Measurements from ENCODE around the gene PTPRN2. TPM values are rescaled to one million over a fixed set of nuclear protein-coding genes. Genes with fewer than 3 reads are reported as not detected.
A peak's percentile ranks its signal among the peaks of the same experiment; 100 is the strongest.
"Not testable (repeated sequence)": the region's sequence is repeated elsewhere in the genome, so short reads cannot be mapped to it uniquely, and the experiment has no call there.

The PTPRN2 gene
- total RNA-seq (ENCODE audit: insufficient read depth, low replicate concordance), result 0.72 TPM

DNA sequence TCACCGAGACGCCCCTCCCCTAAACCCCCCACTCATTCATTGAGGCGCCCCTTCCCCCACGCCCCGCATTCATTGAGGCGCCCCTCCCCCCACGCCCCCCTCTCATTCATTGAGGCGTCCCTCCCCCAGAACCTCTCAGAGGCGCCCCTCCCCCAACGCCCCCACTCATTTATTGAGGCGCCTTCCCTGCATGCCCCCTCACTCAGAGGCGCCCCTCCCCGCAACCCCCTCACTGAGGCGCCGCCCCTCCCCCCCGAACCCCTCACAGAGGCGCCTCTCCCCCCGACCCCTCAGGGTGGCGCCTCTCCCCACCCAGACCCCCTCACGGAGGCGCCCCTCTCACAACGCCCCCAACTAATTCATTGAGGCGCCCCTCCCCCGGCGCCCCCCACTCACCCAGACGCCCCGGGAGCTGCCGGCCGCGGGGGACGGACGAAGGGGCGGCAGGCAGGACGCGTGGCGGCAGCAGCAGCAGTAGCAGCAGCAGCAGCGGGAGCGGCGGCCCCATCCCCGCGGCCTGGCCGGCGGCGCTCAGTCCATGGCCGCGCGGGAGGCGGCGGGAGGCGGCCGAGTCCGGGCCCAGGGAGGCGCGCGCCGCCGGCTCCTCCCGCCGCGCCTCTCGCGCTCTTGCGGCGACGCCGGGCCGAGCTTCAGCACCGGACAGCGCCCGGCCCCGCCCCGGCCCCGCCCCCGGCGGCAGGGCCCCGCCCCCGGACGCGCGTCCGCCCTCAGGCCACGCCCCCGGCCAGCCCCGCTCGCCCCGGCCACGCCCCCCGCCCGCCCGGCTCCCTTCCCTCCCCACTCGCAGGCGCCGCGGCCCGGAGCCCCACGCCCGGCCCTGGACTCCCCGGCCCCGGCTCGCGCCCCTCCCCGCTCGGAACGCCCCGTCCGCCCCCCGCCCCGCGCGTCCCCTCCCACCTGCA lies at the start of gene PTPRN2:
Gene PTPRN2, minus strand, starts transcription at position 662 of the 923 bp plus-strand sequence.
- peak; percentile 26 for DNase-seq (ENCODE audit: low spot score)

DNA sequence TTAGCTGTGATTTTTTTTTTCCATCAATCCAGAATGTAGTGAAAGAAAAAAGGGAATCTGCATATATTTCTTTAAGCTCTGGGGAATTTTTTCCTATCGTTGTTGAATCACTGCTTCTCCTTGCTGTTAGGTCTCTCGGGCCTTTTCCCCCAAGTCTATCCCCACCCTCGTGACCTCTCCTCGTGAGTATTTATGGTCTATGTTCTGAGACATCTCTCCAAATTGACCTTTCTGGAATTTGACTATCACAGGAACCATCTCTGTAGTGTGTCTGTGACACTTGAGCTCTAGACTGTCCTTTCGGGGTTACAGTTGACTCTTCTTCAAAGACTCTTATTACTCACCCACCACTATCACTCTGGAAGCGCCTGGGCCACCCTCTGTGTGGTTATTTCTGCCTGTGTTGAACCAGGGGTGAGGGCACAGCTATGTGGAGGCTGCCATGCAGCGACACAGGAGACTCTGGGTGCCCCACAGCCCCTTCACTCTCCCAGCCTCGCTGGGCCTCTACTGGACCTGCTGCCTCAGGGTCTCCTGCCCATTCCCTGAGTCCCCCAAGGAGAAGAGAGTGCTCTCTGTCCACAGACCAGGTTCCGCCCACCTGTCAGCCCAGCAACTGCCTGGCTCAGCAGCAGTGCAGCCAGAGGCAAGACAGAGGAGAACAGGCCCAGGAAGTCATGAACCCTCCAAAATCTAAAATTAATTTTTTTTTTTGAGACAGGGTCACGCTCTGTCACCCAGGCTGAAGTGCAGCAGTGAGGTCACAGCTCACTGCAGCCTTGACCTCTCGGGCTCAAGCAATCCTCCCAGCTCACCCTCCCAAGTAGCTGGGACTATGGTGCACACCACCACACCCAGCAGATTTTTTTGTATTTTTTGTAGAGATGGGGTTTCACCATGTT lies 45.7 kb upstream of the PTPRN2 start:
- DNase-seq (ENCODE audit: low spot score), result no peak

DNA sequence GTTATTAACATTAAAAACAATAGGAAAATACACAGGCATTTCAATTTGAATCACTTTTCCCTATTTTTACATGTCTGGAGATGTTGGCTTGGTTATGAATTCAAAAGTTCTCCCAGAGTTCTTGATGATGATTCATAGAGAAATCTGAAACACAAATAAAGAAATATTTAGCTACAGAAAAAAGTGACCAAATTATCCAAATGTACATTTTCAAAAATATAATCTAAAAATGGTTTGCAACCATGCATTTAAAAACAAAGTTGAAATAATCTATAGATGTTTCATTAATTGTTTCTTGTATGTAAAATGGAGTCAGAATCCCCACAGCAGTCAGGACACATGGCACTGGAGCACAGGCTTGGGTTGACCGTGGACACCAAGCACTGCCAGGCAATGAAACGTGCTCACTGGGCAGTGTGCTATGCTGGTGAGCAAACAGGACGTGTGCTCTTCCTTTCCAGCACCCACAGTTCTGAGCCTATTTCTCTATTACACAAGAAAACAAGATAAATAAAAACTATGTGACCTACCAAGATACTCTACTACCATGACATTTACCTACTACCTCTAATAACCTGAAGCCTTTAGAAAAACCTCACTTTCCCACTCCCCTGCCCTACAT lies 44.1 kb upstream of the PTPRN2 start:
- no peak for DNase-seq (ENCODE audit: low spot score)

DNA sequence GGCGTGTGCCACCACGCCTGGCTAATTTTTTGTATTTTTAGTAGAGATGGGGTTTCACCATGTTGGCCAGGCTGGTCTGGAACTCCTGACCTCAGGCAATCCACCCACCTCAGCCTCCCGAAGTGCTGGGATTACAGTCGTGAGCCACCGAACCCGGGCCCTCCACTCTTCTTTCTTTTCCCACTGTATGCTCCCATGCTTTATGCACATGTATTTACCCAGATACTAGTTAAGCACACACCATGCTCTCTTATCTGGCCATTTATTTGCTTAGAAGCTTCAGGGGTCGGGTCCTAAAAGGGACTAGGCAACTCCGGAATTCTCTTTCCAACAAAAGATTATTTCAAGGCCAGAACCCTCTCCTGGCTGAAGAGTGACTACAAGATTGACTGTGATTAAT lies 38.7 kb upstream of the PTPRN2 start:
- not testable (repeated sequence) for DNase-seq (ENCODE audit: low spot score)

DNA sequence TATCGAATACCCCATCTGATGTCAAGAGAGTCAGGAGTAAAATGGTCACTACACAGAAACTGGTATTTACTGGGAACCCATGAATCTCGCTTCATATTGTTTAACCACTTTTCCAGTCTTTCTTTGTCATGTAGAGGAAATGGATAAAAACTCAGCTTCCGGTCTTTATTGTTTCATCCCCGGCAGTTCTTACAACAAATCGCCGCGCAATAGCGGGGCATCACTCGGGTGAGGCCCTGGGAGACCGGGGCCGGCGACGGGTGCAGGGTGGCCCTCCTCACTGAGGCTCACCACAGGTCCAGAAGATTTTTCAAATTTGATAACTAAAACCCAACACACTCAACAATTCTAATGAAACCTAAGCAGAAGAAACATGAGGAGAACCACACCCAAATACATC lies 35.6 kb upstream of the PTPRN2 start:
- no peak for DNase-seq (ENCODE audit: low spot score)

DNA sequence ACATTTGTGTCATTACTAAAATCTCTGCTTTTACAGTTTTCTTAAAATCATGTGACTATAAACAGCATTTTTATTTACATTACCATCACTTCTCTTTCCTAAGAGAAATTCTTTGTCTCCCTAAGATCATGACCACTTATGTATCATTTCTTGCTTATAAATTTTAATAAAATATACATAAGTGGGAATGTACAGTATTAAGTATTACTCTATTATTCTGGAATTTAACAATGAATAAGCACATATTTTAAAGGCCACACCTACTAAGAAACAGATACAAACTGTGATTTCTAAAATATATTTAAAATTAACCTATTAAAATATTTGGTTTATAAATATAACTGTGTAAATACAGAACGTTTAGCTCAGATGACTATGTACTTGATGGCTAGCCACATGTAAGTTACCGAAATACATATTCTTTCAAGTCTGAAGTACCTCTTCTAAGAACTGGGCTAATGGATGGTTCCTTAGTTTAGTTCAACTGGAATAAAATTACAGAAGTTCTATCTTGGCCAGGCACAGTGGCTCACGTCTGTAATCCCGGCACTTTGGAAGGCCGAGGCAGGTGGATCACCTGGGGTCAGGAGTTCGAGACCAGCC lies 33.3 kb upstream of the PTPRN2 start:
- no peak for DNase-seq (ENCODE audit: low spot score)

DNA sequence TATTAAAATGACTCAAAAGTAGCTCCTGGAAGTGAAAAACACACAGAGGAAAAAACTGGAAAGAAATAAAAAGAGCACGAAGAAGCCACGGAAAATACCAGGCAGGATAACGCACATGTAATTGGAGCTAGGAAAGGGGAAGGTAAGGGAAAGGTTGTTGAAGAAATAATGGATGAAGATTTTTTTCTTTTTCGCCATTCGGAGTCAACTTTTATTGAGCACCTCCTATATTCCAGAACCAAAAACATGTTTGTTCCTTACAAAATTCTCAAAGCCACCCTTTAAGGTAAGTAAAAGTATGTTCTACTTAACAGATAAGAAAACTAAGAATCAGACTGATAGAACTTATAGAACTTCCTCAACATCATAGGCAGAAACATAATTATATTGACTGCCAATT lies 32.8 kb upstream of the PTPRN2 start:
- no peak for DNase-seq (ENCODE audit: low spot score)

DNA sequence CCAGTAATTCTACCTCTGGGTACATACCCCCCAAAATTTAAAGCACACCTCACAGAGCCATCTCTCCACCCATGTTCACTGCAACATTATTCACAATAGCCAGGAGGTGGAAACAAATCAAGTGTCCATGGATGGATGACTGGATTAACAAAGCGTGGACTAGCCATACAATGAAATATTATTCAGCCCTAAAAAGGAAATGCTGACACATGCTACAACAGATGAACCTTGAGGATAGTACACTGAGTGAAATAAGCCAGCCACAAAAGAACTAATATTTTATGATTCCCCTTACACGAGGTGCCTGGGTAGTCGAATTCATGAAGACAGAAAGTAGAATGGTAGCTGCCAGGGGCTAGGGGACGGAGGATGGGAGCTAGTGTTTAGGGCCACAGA lies 31.1 kb upstream of the PTPRN2 start:
- no peak for DNase-seq (ENCODE audit: low spot score)

DNA sequence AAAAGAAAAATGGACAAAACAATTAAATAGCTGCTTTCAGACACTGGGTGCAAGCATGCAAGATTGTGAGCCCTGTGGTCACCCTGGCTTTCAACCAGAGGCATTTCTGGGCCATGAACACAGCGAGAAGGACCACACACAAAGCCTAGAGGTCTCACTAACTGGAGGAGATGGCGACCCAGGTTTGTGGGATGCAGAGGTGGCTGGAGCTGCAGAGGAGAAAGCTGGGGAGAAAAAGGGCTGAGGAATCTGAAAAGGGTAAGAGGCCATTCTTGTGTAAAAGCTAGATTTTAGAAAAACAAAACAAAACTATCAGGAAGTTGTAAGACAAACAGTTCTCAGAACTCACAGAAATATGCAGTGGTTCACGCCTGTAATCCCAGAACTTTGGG lies 30.1 kb upstream of the PTPRN2 start:
- no peak for DNase-seq (ENCODE audit: low spot score)

DNA sequence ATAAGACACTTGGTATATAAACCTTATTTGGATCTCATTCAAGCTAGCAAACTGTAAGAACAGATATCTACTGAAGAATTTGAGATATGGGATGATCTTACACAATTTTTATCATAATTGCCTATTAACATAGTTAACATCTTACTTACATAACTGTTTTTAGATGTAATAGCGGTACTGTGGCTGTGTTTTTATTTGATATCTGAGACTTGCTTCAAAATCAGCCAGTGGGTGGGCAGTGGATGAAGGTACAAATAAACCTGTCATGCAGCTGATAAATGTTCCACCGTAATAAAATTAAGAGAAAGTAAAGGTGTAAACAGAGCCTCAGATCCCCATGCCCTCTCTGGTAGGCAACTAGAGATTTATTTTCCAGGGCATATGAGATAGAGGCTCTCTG lies 28.4 kb upstream of the PTPRN2 start:
- DNase-seq (ENCODE audit: low spot score), result no peak

DNA sequence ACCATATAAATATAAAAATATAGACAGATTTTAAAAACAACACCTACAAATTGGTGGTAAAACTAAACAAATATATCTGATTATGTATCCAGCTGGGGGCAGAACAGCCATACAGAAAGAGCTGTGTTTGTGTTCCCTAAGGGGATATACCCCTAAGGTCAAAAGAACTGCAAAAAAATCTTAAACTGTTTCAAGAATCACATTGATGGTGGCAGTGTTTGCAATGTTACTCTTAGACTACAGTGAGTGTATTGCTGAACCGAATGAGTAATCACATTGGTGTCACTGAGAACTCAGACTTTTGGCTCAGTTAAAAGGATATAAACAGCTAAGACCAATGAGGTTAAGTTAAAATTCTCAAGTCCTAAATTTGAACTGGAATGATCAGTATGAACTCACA lies 27.1 kb upstream of the PTPRN2 start:
- no peak for DNase-seq (ENCODE audit: low spot score)

DNA sequence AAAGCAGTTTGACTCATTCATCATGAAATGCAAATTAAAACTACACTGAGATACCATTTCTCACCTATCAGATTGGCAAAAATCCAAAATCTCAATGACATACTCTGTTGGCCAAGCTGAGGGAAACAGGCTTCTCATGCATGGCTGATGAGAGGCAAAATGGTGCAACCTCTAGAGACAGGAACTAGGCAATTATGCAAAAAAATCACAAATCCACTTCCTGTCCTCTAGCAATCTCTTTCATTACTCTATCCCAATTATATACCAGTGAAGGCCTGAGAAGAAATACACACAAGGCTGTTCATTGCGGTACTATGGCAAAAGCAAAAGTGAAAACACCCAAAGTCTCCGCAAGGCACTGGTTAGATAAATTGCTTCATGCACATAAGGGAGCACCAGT lies 25.9 kb upstream of the PTPRN2 start:
- DNase-seq (ENCODE audit: low spot score), result no peak

DNA sequence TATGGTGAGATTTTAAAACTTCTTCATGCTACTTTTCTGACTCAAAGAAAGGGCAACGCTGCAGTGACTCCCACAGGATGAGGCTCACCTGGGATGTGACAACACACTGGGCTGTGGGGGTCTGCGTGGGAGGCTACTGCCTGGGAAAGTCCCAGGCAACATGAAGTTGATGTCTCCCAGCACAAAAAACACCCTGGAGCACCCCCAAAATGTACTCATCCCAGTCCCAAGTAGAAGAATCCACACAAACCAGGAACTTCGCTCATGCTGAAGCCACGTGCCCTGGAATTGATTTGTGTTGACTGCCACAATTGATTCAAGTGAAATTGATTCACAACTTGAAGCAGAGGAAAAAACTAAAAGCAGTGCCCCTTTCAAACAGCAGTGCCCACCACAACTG lies 24.9 kb upstream of the PTPRN2 start:
- DNase-seq (ENCODE audit: low spot score), result no peak

DNA sequence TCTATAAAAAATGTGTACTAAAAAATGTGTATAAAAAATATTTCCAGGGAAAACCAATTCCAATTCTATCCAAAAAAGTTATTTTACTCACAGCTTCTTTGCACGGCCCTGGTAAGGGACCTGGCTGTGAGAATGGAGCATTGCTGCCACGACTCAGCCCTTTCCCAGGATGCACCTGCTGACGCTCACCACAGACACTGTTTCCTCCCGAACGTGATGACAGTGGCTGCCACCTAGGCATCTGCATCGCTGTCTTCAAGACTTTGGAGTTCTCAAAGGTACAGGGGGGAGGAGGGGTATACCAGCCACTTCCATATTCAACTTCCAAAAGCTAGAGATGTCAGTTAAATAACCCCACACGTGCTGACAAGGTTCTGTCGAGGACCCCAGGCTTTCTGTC lies 23.9 kb upstream of the PTPRN2 start:
- DNase-seq (ENCODE audit: low spot score), result no peak

DNA sequence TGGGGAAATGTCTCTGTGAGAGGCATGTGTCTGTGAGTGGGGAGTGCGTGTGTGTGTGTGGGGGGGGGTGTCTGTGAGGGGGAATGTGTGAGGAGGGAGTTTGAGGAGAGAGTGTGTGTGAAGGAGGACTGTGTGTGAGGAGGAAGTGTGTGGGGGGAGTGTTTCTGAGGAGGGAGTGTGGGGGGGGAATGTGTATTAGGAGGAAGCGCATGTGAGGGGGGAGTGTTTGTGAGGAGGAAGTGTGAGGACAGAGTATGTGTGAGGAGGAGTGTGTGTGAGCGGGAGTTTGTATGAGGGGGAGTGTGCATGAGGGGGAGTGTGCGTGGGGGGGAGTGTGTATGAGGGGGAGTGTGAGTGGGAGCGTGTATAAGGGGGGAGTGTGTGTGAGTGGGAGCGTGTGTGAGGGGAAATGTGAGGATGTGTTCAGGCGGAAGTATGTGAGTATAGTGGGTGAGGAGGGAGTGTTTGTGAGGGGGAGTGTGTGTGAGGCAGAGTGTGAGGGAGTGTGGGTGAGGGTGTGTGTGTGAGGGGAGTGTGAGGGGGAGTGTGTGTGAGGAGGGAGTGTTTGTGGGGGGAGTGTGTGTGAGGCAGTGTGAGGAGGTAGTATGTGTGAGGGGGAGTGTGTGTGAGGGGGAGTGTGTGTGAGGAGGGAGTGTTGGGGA lies 21.8 kb upstream of the PTPRN2 start:
- no peak for DNase-seq (ENCODE audit: low spot score)

DNA sequence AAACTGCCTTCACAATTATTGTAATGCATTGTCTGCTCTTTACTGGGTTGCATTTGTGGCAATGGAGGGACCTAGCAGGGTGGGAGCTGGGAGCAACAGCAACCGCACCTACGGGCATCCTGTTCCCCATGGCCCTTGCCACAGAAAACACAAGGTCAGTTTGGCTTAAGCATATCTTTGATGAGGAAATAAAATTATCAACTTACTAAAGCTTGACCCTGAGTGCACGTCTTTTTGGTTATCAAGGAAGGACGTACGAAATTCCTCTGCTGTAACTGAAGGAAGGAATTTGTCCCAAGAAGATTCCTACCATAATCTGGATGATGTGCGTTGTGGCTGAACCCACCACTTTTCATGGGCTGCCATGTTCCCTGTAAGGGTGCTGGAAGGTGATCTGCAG lies 19.9 kb upstream of the PTPRN2 start:
- no peak for DNase-seq (ENCODE audit: low spot score)

DNA sequence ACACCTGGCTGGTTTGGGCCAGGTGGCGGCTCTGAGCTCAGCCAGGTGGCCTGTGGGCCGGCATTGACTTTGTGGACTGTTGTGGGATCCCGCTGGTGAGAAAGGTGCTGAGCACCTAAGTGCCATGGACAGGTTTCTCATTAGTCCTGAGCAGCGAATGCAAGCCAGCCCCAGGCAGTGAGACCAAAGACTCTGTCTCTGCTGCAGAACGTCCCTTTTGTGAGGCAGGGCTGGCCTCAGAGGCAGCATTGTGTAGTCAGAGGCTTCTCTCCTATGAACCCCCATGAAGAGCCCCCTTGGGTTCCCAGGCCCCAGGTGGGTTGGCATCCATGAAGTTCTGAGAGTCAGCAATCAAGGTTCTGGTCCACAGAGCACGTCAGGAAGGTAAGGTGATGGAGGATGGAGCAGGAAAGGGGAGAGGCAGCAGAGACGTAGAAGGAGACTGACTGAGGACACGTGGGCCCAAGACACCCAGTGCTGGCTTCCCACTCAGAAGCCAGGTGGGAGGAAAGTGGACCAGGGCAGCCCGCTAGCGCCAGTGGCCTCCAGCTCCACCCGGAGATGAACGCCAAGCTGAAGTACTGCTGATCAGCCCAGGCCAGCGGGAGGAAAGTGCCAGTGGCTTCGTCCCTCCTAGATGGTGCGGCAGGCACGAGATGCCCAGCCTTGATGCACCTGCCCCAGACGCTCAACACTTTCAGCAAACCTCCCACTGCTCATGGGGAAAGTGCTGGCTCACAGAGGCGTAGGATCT lies 19.2 kb upstream of the PTPRN2 start:
- DNase-seq (ENCODE audit: low spot score), result no peak

DNA sequence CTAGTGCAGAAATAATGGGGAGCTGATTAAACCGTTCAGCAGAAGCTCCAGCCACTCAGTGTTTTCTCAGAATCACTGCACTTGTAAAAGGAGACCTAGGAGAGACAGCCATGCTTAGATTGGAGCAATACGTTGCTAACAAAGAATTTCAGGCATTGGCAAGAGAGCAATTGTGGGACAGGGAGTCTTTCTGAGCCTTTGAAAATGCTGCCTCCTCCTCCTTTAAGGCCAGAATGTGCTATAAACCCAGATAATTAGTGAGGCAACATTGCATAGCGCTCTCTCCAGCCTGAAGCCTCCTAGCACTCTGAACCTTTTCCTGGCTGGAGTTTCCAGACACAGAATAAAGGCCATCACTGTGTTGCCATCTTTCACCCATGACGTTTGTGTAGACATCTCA lies 18.5 kb upstream of the PTPRN2 start:
- no peak for DNase-seq (ENCODE audit: low spot score)

DNA sequence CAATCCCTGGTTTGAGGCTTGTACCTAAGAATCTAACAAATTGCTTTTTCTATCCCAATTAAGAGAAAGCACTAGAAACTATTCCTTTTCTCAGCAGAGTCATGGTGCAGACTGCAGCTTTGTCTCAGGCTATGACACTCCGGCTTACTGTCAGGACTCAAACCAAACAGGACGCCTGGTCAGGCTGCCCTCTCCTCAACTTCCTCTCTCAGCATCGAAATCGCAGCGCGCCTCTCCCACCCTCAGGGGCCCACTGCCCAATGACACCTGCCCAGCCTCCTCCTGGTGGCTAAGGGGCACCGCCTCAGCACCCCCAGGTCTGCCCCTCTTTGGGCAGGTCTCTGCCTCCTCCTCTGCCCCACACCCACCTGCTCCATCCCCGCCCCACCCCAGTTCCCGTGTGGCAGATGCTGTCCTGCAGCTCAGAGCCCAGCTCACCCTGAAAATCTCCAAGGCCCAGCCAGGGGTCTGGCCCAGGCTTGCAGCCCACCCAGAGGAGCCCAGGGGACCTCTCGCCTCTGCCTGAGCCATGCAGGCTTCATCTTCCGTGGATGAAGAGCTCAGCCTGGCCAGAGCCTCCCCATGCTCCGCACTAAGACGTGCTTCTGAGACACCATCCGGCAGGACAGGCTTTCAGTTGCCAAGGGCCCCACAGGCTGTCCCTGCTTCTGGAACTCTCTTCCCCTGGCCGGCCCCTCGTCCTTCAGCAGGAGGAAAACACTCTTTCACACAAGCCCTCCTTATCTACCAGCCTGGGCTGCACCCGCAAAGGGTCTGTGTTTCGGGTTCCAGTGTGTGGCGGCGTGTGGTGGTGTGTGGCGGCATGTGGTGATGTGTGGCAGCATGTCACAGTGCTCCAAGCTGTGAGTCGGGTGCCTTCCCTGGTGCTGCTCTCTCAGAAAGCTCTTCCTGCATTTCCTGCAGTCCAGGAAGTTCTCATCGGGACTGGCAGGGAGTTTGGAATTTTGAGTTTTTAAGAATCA lies 16.4 kb upstream of the PTPRN2 start:
- no peak for DNase-seq (ENCODE audit: low spot score)

Measured in umbilical cord (tissue), 2 donors.